Mucosa of stomach (tissue), 1 donor: ENCODE results near the gene ABCG4.

Experiments
- H3K27me3 ChIP-seq: one replicate; pipeline ENCODE4 v1.7.0; 2013; ENCODE audit warnings: mild to moderate bottlenecking, low read length; ENCODE audit not compliant: control insufficient read depth, insufficient read depth
- H3K36me3 ChIP-seq: one replicate; pipeline ENCODE4 v1.7.0; 2013; ENCODE audit warnings: low read length; ENCODE audit not compliant: control insufficient read depth, insufficient read depth
- H3K4me1 ChIP-seq: one replicate; pipeline ENCODE4 v1.7.0; 2013; ENCODE audit warnings: mild to moderate bottlenecking, low read length; ENCODE audit not compliant: control insufficient read depth, insufficient read depth
- H3K4me3 ChIP-seq: one replicate; pipeline ENCODE4 v1.7.0; 2013; ENCODE audit warnings: low read length
- H3K9ac ChIP-seq: one replicate; pipeline ENCODE4 v1.7.0; 2013; ENCODE audit warnings: mild to moderate bottlenecking, low read length, moderate library complexity
- H3K9me3 ChIP-seq: one replicate; pipeline ENCODE4 v1.7.0; 2013; ENCODE audit warnings: mild to moderate bottlenecking, low read length, moderate library complexity; ENCODE audit not compliant: control insufficient read depth
- donor health status: Pancreatic carcinoma.

The ABCG4 gene

DNA sequence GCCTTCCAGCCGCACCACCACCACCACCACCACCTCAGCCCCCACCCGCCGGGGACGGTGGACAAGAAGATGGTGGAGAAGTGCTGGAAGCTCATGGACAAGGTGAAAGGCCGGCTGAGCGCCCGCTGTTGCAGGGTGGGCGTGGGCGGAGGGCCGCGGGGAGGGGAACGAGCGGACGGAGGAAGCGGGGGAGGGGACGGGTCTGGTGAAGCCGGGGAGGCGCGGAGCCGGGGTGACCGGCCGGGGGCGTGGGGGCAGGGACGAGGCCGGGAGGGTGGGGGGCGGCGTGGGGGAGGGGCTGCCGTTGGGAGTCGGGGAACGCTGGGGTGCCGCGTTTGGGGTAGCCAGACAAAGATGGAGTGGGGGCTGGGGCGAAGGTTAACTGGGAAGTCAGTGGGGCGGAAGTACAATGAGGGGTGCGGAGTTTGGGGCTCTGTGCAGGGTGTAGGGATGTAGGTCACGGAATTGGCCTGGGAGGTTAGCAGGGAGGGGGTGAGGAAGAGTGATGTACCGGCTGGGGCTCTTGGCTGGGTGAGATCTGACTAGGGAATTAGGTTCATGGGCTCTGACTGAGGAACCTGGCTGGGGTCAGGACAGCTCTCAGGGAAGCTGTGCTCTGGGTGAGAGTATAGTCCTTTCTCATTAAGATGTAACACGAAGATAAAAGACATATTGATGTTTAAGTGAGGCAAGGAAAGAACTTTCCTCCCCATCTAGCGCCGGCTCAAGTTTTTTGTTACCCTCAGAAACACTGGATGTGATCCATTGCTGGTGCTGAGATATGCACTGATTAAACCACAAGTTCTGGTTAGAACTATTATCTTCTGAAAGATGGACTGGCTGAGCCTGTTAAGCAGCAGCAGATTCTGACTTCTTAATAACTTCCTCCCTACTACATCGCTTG lies 57.9 kb downstream of the ABCG4 start:
- no peaks in the 10 kb centered on the region for H3K27me3 ChIP-seq
- peak overlapping the region; percentile 77 for H3K9ac ChIP-seq
- no peaks in the 10 kb centered on the region for H3K36me3 ChIP-seq
- H3K4me3 ChIP-seq = peak overlapping the region; percentile 23
- H3K9me3 ChIP-seq = no peaks in the 10 kb centered on the region
- H3K4me1 ChIP-seq = peaks cover 13% of the 10 kb centered on the region

DNA sequence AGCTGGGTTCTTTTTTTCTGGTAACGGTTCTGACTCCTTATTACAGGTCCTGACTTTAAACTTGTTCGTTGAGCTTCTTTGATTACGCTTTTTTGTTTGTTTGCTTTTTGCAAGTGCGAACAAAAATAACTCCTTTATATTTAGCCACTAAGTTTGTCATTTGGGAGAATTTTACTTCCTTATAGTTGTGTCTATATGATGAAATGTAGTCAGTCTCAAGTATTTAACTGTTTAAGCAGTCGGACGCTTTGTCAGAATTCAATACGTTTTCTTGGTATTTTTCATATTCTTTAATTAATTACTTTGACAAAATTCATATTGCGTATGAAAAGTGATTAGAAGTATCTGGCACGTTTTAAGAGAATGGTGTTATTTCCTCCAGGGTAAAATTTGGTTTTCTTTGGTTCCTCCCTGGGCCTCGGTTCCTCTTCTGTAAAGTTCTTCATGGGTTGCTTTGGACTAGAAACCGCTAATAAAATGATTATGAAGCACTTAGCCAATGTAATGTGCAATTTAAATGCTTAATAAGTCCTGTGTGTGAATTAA lies 58.6 kb downstream of the ABCG4 start:
- Histone ChIP-seq H3K27me3 (no peaks in the 10 kb centered on the region), H3K9ac (peak overlapping the region; percentile 51), H3K36me3 (no peaks in the 10 kb centered on the region), H3K4me3 (peak overlapping the region; percentile 23), H3K9me3 (no peaks in the 10 kb centered on the region), H3K4me1 (peaks cover 13% of the 10 kb centered on the region)

DNA sequence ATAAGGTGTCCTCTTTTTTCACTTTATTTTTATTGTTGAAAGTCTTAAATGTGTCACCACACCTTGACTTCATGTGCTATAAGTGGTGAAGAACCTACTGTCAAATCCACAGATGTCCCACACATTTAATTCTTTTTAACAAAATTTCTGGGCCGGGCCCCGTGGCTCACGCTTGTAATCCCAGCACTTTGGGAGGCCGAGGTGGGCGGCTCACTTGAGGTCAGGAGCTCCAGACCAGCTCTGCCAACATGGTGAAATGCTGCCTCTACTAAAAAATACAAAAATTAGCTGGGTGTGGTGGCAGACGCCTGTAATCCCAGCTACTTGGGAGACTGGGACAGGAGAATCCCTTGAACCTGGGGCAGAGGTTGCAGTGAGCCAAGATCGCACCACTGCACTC lies 60.3 kb downstream of the ABCG4 start:
- Histone ChIP-seq H3K27me3 (no peaks in the 10 kb centered on the region), H3K4me1 (peaks cover 13% of the 10 kb centered on the region), H3K9me3 (no peaks in the 10 kb centered on the region), H3K36me3 (no peaks in the 10 kb centered on the region), H3K4me3 (no peak overlapping the region), H3K9ac (no peak overlapping the region)

DNA sequence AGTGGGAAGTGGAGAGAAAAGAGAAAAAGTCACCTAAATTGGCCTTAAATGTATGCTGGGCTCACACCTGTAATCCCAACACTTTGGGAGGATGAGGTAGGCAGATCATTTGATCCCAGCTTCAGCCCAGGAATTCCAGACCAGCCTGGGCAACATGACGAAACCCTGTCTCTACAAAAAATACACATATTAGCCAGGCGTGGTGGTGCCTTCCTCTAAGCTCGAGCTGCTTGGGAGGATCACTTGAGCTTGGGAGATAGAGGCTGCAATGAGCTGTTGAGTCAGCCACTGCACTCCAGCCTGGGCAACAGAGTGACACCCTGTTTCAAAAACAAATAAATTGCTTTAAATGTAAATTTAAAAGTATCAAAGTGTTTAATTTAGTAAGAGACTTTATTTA lies 61.2 kb downstream of the ABCG4 start:
- H3K4me1 ChIP-seq = peaks cover 16% of the 10 kb centered on the region
- H3K4me3 ChIP-seq = no peak overlapping the region
- H3K36me3 ChIP-seq = no peaks in the 10 kb centered on the region

More for the DNA sequence above, 61.2 kb downstream of the ABCG4 start:
- no peak overlapping the region for H3K9ac ChIP-seq
- no peaks in the 10 kb centered on the region for H3K27me3 ChIP-seq
- H3K9me3 ChIP-seq = no peaks in the 10 kb centered on the region
